Measurements from ENCODE around the gene CMSS1.

Gene CMSS1

DNA sequence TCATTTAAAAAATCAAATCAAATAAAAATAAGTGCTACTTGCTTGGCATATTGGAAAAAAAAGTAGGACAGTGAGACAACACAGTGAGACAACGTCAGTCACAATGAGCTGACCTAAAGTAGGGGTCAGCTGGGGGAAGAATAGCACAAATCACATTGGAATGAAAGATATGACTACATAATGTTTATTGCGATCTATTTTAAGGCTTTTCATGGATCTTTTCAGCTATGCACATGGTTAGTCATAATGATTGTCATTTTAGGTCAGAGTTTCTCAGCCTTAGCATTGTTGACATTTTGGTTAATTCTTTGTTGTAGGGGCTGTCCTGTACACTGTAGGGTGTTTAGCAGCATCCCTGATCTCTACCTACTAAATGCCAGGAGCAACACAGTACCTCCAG is 44.5 kb downstream of the CMSS1 start:
- no peaks in the 10 kb centered on the region for H3K27me3 ChIP-seq (ENCODE audit: control insufficient read depth in 2 of 2, insufficient read depth in 2 of 2, low read length in 2 of 2)
- H3K27ac ChIP-seq (ENCODE audit: low read depth in 2 of 2, low read length in 2 of 2) = no peak overlapping the region
- H3K9me3 ChIP-seq (ENCODE audit: control insufficient read depth in 2 of 2, low read length in 2 of 2) = no peaks in the 10 kb centered on the region
- no peak overlapping the region for H3K4me3 ChIP-seq (ENCODE audit: low read length in 2 of 2)
- no peak overlapping the region for H3K9ac ChIP-seq (ENCODE audit: low read depth in 1 of 2, low read length in 2 of 2)
- H3K4me1 ChIP-seq (ENCODE audit: control insufficient read depth in 2 of 2, insufficient read depth in 2 of 2, low read length in 2 of 2) = peaks cover 0 to 2% of the 10 kb centered on the region in 2 donors
- H3K36me3 ChIP-seq (ENCODE audit: control insufficient read depth in 2 of 2, insufficient read depth in 2 of 2, low read length in 2 of 2) = peaks cover 3 to 4% of the 10 kb centered on the region in 2 donors

DNA sequence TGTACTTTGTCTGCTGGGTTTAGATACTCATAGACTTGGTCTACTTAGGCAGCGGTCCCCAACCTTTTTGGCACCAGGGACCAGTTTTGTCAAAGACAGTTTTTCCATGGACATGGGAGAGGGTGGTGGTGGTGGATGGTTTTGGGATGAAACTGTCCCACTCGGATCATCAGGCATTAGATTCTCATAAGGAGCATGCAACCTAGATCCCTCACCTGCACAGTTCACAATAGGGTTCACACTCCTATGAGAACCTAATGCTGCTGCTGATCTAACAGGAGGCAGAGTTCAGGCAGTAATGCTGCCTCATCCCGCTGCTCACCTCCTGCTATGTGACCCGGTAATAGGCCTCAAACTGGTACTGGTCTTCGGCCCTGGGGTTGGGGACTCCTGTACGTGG is 45.3 kb downstream of the CMSS1 start:
- Histone ChIP-seq H3K27ac (ENCODE audit: low read depth in 2 of 2, low read length in 2 of 2) (no peak overlapping the region), H3K36me3 (ENCODE audit: control insufficient read depth in 2 of 2, insufficient read depth in 2 of 2, low read length in 2 of 2) (peaks cover 3 to 4% of the 10 kb centered on the region in 2 donors), H3K4me3 (ENCODE audit: low read length in 2 of 2) (no peak overlapping the region), H3K9ac (ENCODE audit: low read depth in 1 of 2, low read length in 2 of 2) (no peak overlapping the region), H3K27me3 (ENCODE audit: control insufficient read depth in 2 of 2, insufficient read depth in 2 of 2, low read length in 2 of 2) (no peaks in the 10 kb centered on the region), H3K4me1 (ENCODE audit: control insufficient read depth in 2 of 2, insufficient read depth in 2 of 2, low read length in 2 of 2) (peaks cover 0 to 2% of the 10 kb centered on the region in 2 donors), H3K9me3 (ENCODE audit: control insufficient read depth in 2 of 2, low read length in 2 of 2) (no peaks in the 10 kb centered on the region)

DNA sequence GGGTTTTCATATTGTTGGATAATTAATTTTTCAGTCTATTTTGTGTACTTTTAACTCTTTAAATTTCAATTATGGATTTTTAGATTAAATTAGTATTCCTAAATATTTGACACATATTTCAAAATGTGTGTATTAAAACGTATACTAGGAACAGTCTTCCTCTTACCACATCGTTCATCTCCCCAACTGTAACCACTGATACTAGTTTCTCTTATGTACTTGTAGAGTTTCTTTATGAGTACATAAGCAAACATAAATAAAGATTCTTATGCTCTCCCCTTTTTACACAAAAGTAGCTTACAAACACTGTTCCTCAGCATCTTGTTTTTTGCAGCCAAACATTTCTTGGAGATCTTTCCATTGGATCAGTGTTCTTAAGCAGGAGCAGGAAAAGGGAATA is 45.9 kb downstream of the CMSS1 start:
- no peak overlapping the region for H3K9ac ChIP-seq (ENCODE audit: low read depth in 1 of 2, low read length in 2 of 2)
- no peaks in the 10 kb centered on the region for H3K27me3 ChIP-seq (ENCODE audit: control insufficient read depth in 2 of 2, insufficient read depth in 2 of 2, low read length in 2 of 2)
- no peak overlapping the region for H3K27ac ChIP-seq (ENCODE audit: low read depth in 2 of 2, low read length in 2 of 2)
- H3K9me3 ChIP-seq (ENCODE audit: control insufficient read depth in 2 of 2, low read length in 2 of 2) = no peaks in the 10 kb centered on the region
- H3K36me3 ChIP-seq (ENCODE audit: control insufficient read depth in 2 of 2, insufficient read depth in 2 of 2, low read length in 2 of 2) = peaks cover 3 to 4% of the 10 kb centered on the region in 2 donors
- peaks cover 0 to 2% of the 10 kb centered on the region in 2 donors for H3K4me1 ChIP-seq (ENCODE audit: control insufficient read depth in 2 of 2, insufficient read depth in 2 of 2, low read length in 2 of 2)
- H3K4me3 ChIP-seq (ENCODE audit: low read length in 2 of 2) = no peak overlapping the region

DNA sequence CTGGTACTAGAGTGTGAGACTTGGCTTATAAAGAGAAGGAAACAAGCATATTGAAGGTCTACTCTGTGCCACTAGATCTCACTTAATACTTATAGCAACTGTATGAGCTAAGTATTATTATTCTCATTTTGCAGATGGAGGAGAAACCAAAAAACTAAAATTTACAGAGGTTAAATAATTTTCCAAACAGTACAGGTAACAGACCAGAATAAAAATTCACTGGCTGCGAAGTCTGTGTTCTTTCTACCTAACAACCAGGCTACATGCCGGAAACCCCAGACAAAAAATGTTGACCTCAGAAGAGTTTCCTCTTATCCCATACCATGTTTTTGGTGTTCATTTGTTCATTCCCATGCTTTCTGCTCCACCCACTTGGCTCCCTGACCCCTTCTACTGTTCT is 46.6 kb downstream of the CMSS1 start:
- H3K9me3 ChIP-seq (ENCODE audit: control insufficient read depth in 2 of 2, low read length in 2 of 2) = no peaks in the 10 kb centered on the region
- H3K4me1 ChIP-seq (ENCODE audit: control insufficient read depth in 2 of 2, insufficient read depth in 2 of 2, low read length in 2 of 2) = peaks cover 0 to 2% of the 10 kb centered on the region in 2 donors
- no peak overlapping the region for H3K4me3 ChIP-seq (ENCODE audit: low read length in 2 of 2)
- H3K9ac ChIP-seq (ENCODE audit: low read depth in 1 of 2, low read length in 2 of 2) = no peak overlapping the region
- no peak overlapping the region for H3K27ac ChIP-seq (ENCODE audit: low read depth in 2 of 2, low read length in 2 of 2)
- H3K36me3 ChIP-seq (ENCODE audit: control insufficient read depth in 2 of 2, insufficient read depth in 2 of 2, low read length in 2 of 2) = peaks cover 3 to 4% of the 10 kb centered on the region in 2 donors
- H3K27me3 ChIP-seq (ENCODE audit: control insufficient read depth in 2 of 2, insufficient read depth in 2 of 2, low read length in 2 of 2) = no peaks in the 10 kb centered on the region

DNA sequence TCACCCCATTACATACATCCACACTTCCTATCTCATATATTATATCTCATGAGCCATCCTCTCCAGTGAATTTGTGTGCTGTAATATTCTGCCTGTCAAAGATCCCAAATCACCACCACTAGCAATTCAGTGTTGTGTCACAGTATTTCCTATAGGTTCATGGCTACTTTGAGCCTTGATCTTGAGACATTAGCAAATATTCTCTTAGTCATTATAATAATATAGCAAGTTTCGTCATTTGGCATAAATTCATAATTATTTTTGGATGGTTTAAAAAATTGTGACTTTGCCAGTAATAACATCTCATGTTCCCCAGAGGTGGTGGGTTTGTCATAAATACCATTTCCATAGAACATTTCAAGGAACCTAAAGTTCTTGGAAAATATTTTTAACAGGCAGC is 47.7 kb downstream of the CMSS1 start:
- no peak overlapping the region for H3K27ac ChIP-seq (ENCODE audit: low read depth in 2 of 2, low read length in 2 of 2)
- H3K4me3 ChIP-seq (ENCODE audit: low read length in 2 of 2) = no peak overlapping the region
- peaks cover 0 to 2% of the 10 kb centered on the region in 2 donors for H3K4me1 ChIP-seq (ENCODE audit: control insufficient read depth in 2 of 2, insufficient read depth in 2 of 2, low read length in 2 of 2)
- H3K9me3 ChIP-seq (ENCODE audit: control insufficient read depth in 2 of 2, low read length in 2 of 2) = no peaks in the 10 kb centered on the region
- no peak overlapping the region for H3K9ac ChIP-seq (ENCODE audit: low read depth in 1 of 2, low read length in 2 of 2)
- H3K36me3 ChIP-seq (ENCODE audit: control insufficient read depth in 2 of 2, insufficient read depth in 2 of 2, low read length in 2 of 2) = peaks cover 3 to 4% of the 10 kb centered on the region in 2 donors
- no peaks in the 10 kb centered on the region for H3K27me3 ChIP-seq (ENCODE audit: control insufficient read depth in 2 of 2, insufficient read depth in 2 of 2, low read length in 2 of 2)

DNA sequence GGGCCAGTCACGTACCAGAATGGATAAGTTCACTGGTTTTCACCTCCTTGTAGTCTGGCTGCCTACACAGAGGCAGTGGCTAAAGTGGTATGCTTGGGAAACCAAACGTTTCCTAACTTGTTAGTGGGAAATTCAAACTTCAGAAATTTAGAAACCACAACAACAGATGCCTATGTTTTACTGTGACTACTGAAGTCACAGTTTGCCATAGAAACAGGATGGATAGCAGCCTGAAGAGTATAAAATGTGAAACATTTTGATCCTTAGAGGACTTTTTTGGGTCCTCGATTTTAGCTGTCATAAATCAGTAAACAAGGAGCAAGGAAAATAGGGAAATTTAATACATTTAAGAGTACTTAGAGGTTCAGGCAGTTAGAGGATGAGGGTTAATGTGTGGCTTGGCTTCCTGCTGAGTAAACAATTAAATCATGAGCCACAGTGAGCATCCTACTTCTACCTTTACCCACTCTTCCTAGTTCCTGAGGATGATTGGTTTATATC is 48.6 kb downstream of the CMSS1 start:
- Histone ChIP-seq H3K9me3 (ENCODE audit: control insufficient read depth in 2 of 2, low read length in 2 of 2) (no peaks in the 10 kb centered on the region), H3K27me3 (ENCODE audit: control insufficient read depth in 2 of 2, insufficient read depth in 2 of 2, low read length in 2 of 2) (no peaks in the 10 kb centered on the region), H3K36me3 (ENCODE audit: control insufficient read depth in 2 of 2, insufficient read depth in 2 of 2, low read length in 2 of 2) (peaks cover 2 to 3% of the 10 kb centered on the region in 2 donors), H3K9ac (ENCODE audit: low read depth in 1 of 2, low read length in 2 of 2) (no peak overlapping the region), H3K4me3 (ENCODE audit: low read length in 2 of 2) (no peak overlapping the region), H3K27ac (ENCODE audit: low read depth in 2 of 2, low read length in 2 of 2) (peak overlapping the region in 1 of 2 donors; percentile 35), H3K4me1 (ENCODE audit: control insufficient read depth in 2 of 2, insufficient read depth in 2 of 2, low read length in 2 of 2) (peaks cover 0 to 10% of the 10 kb centered on the region in 2 donors)

DNA sequence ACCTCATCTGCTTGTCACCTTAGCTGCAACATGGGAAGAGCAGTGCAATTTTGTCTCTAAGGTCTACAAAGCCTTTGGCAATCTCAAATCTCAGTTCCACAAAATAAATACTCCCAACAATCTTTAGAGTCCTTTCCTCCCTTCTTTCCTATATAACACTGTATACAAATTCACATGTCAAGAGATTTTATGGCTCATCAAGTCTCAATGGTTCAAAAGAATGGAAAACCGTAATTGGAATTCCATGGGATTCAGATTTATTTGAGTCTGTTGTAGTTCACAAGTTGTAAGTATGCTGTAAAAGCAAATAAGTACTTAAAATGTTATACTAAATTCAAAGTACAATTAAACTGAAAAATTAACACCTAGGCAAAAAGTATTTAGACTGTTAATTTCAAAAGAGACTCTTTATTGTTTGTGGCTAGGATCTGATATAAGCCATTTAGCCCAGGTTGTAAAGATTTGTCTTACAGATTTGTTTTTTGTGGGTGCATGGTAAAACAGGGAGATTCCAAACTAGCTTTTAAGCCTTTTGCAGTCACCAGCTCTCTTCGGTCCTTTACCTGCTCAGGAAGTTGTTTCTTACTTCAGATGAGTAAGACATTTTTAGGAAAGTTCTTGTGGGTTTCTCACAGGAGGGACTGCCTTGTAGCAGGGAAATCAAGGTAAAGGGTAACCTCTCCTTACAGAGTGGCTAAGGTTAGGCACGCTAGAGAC is 50.1 kb downstream of the CMSS1 start:
- H3K27me3 ChIP-seq (ENCODE audit: control insufficient read depth in 2 of 2, insufficient read depth in 2 of 2, low read length in 2 of 2) = no peaks in the 10 kb centered on the region
- H3K27ac ChIP-seq (ENCODE audit: low read depth in 2 of 2, low read length in 2 of 2) = no peak overlapping the region
- no peak overlapping the region for H3K9ac ChIP-seq (ENCODE audit: low read depth in 1 of 2, low read length in 2 of 2)
- H3K9me3 ChIP-seq (ENCODE audit: control insufficient read depth in 2 of 2, low read length in 2 of 2) = no peaks in the 10 kb centered on the region
- peaks cover 7 to 20% of the 10 kb centered on the region in 2 donors for H3K4me1 ChIP-seq (ENCODE audit: control insufficient read depth in 2 of 2, insufficient read depth in 2 of 2, low read length in 2 of 2)
- peaks cover 0 to 2% of the 10 kb centered on the region in 2 donors for H3K36me3 ChIP-seq (ENCODE audit: control insufficient read depth in 2 of 2, insufficient read depth in 2 of 2, low read length in 2 of 2)
- H3K4me3 ChIP-seq (ENCODE audit: low read length in 2 of 2) = no peak overlapping the region

DNA sequence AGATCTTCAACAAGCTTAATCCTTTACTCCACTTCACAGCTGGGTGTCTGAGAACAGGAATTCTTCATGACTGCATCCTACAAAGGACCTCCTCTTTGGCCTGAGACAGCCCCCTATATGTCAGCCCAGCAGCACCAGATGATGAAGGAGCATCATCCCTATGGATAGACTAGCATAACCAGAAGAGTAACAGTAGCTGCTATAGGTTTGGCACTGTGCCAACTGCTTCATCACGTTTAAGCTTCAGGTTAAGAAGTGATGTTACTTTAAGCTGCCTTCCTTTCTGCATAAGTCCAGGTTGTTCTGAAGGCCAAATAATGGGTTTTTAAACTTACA is 50.6 kb downstream of the CMSS1 start:
- H3K27ac ChIP-seq (ENCODE audit: low read depth in 2 of 2, low read length in 2 of 2) = no peak overlapping the region
- no peak overlapping the region for H3K9ac ChIP-seq (ENCODE audit: low read depth in 1 of 2, low read length in 2 of 2)
- H3K27me3 ChIP-seq (ENCODE audit: control insufficient read depth in 2 of 2, insufficient read depth in 2 of 2, low read length in 2 of 2) = no peaks in the 10 kb centered on the region
- H3K4me1 ChIP-seq (ENCODE audit: control insufficient read depth in 2 of 2, insufficient read depth in 2 of 2, low read length in 2 of 2) = peaks cover 7 to 20% of the 10 kb centered on the region in 2 donors
- H3K4me3 ChIP-seq (ENCODE audit: low read length in 2 of 2) = no peak overlapping the region
- H3K36me3 ChIP-seq (ENCODE audit: control insufficient read depth in 2 of 2, insufficient read depth in 2 of 2, low read length in 2 of 2) = no peaks in the 10 kb centered on the region
- H3K9me3 ChIP-seq (ENCODE audit: control insufficient read depth in 2 of 2, low read length in 2 of 2) = no peaks in the 10 kb centered on the region

DNA sequence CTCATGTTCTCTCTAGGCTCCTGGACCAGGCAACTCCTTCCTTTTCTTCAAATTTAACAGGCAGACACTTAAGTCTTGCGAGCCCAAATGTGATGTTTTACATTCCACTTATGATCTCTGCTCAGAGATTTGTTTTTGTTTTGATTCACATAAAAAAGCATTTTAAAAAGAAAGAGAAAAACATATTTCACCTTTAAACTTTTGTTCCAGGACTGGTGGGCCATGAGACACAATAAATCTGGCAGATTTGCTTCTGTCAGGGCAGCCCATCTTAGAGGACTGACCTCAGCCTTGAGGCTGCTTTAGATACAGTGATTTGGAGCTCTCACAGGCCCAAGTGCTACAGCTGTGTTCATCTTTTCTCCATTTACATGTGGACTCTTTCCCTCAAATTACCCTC is 52.0 kb downstream of the CMSS1 start:
- H3K27ac ChIP-seq (ENCODE audit: low read depth in 2 of 2, low read length in 2 of 2) = peak overlapping the region in 1 of 2 donors; percentile 35

DNA sequence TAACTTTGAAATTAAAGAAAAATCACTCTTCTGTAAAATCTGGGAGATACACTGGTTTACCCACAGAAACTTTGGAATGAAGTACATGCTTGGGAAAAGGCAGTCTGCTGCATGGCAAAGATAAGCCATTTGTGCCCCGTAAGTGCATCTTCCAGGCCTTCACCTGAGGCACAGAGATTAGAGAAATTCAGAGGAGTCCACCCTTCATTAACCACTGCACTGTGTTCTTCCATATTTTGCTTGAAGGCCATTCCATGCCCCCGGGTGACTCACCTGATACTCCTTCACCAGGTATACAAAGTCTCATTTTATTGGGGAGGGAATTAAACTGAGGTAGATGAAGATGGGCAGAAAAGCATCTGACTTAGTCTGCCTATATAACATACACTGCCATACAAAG is 53.0 kb downstream of the CMSS1 start:
- H3K4me3 ChIP-seq (ENCODE audit: low read length in 2 of 2) = no peak overlapping the region
- no peaks in the 10 kb centered on the region for H3K36me3 ChIP-seq (ENCODE audit: control insufficient read depth in 2 of 2, insufficient read depth in 2 of 2, low read length in 2 of 2)
- H3K9ac ChIP-seq (ENCODE audit: low read depth in 1 of 2, low read length in 2 of 2) = no peak overlapping the region
- no peaks in the 10 kb centered on the region for H3K9me3 ChIP-seq (ENCODE audit: control insufficient read depth in 2 of 2, low read length in 2 of 2)
- H3K27me3 ChIP-seq (ENCODE audit: control insufficient read depth in 2 of 2, insufficient read depth in 2 of 2, low read length in 2 of 2) = no peaks in the 10 kb centered on the region
- H3K4me1 ChIP-seq (ENCODE audit: control insufficient read depth in 2 of 2, insufficient read depth in 2 of 2, low read length in 2 of 2) = peaks cover 7 to 25% of the 10 kb centered on the region in 2 donors
- peak overlapping the region; percentile 10 to 35 for H3K27ac ChIP-seq (ENCODE audit: low read depth in 2 of 2, low read length in 2 of 2)

More for the DNA sequence above, 52.0 kb downstream of the CMSS1 start:
- no peaks in the 10 kb centered on the region for H3K36me3 ChIP-seq (ENCODE audit: control insufficient read depth in 2 of 2, insufficient read depth in 2 of 2, low read length in 2 of 2)
- no peak overlapping the region for H3K4me3 ChIP-seq (ENCODE audit: low read length in 2 of 2)
- H3K9me3 ChIP-seq (ENCODE audit: control insufficient read depth in 2 of 2, low read length in 2 of 2) = no peaks in the 10 kb centered on the region
- no peak overlapping the region for H3K9ac ChIP-seq (ENCODE audit: low read depth in 1 of 2, low read length in 2 of 2)
- H3K4me1 ChIP-seq (ENCODE audit: control insufficient read depth in 2 of 2, insufficient read depth in 2 of 2, low read length in 2 of 2) = peaks cover 7 to 20% of the 10 kb centered on the region in 2 donors
- no peaks in the 10 kb centered on the region for H3K27me3 ChIP-seq (ENCODE audit: control insufficient read depth in 2 of 2, insufficient read depth in 2 of 2, low read length in 2 of 2)
